ENCODE data around the gene GGN. TPM values are rescaled to one million over a fixed set of nuclear protein-coding genes. Genes with fewer than 3 reads are reported as not detected.

Gene GGN
- total RNA-seq, 1 experiment from 2014 or later: 0.47 TPM

DNA sequence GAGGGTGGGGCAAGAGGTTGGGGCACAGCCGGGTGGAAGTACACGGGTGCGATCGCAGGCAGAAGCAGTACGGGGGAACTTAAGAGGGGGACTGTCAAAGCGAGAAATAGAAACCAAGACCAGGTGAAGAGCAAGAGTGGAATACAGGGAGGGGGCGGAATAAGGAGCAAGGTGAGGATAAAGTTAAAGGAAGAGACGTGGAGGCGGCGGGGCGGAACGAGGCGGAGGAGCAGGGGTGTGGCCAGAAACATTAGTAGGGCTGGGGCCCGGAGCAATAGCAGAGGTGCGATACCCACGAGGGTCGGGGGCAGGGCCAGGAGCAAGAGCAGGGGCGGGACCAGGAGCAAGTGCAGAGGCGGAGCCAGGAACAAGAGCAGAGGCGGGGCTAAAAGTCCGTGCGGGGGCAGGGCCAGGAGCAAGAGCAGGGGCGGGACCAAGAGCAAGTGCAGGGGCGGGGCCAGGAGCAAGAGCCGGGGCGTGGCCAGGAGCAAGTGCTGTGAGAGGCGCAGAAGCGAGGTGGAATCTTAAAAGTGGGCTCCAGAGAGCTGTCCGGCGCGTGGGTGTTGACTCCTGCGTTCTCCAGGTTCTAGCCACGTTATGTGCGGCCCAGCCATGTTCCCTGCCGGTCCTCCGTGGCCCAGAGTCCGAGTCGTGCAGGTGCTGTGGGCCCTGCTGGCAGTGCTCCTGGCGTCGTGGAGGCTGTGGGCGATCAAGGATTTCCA lies 51.0 kb downstream of the GGN start:
- ChIA-PET CTCF (interaction anchor here (0.9 to 2.9 kb wide), 7 partner anchors 37 to 437 kb away, joined by 3 to 40 read pairs (median 3); partner anchors contain the start of genes FAM98C, GGN and PSMD8), POLR2A (interaction anchor here (1.5 kb wide), 1 partner anchor 38 kb away, joined by 8 read pairs; the partner anchor contains the start of gene PSMD8), RAD21 (ENCODE audit: low non-redundant PET in 1 of 2, low total read pairs in 2 of 2, uncharacterized antibody in 2 of 2, unreplicated experiment in 2 of 2) (interaction anchor here in 1 of 2 experiments (1.0 to 1.3 kb wide), 2 partner anchors 38 to 93 kb away, joined by 4 read pairs; partner anchors contain the start of gene PSMD8)
- ATAC-seq (peak; percentile 75), DNase-seq (ENCODE audit: low read depth, low spot score) (peak; percentile 93)
- no peaks in the 10 kb centered on the region for H3K79me2 ChIP-seq (ENCODE audit: insufficient read depth, low read length)
- H3K36me3 ChIP-seq (ENCODE audit: control insufficient read depth in 1 of 2, insufficient read depth in 2 of 2, low read length in 2 of 2): no peaks in the 10 kb centered on the region
- H3K9me3 ChIP-seq (ENCODE audit: control insufficient read depth in 1 of 2, insufficient read depth in 1 of 2, low read depth in 1 of 2, low read length in 2 of 2): no peaks in the 10 kb centered on the region
- H3K27ac ChIP-seq (ENCODE audit: low read depth, low read length): peak overlapping the region; percentile 71
- H3K27me3 ChIP-seq (ENCODE audit: insufficient read depth, low read length): no peaks in the 10 kb centered on the region
- no peaks in the 10 kb centered on the region for H4K20me1 ChIP-seq (ENCODE audit: insufficient read depth)
- intact Hi-C loops (cut with micrococcal nuclease): loop anchor here (1.0 kb wide), 1 partner anchor 38 kb away; the partner anchor contains the start of gene PSMD8
- peak overlapping the region; percentile 5 for H2AFZ ChIP-seq (ENCODE audit: low read depth, low read length, poor library complexity, severe bottlenecking)
- H3K4me1 ChIP-seq (ENCODE audit: control insufficient read depth in 1 of 2, insufficient read depth in 2 of 2, low read length in 2 of 2): peaks cover 8 to 26% of the 10 kb centered on the region in 2 experiments
- H3K9me2 ChIP-seq (ENCODE audit: insufficient read depth): no peaks in the 10 kb centered on the region
- H3K9ac ChIP-seq (ENCODE audit: low read length): peak overlapping the region; percentile 56
- peak overlapping the region; percentile 84 for H3K4me2 ChIP-seq (ENCODE audit: low read length)
- no TSS peak for BruUV-seq (replicated peaks)
- peak overlapping the region; percentile 66 to 77 for H3K4me3 ChIP-seq (replicated peaks in 1 of 2; ENCODE audit: low read depth in 1 of 2, low read length in 2 of 2)
- TF ChIP-seq EZH2phosphoT487 (IDR thresholded peaks at IDR 0.05; ENCODE audit: borderline replicate concordance) (no peak), SIN3A (IDR thresholded peaks at IDR 0.05; ENCODE audit: low read depth) (no peak), POLR2AphosphoS5 (IDR thresholded peaks at IDR 0.05; ENCODE audit: low read depth, low read length) (peak; percentile 58), CTCF (IDR thresholded peaks at IDR 0.05 in 2 of 3, conservative IDR thresholded peaks at IDR 0.05 in 1 of 3; ENCODE audit: borderline replicate concordance in 1 of 3, insufficient read depth in 1 of 3, low read depth in 2 of 3, low read length in 2 of 3) (no peak), POLR2A (IDR thresholded peaks at IDR 0.05; ENCODE audit: borderline replicate concordance, extremely low read depth, insufficient read depth, insufficient read length) (no peak), YY1 (IDR thresholded peaks at IDR 0.05; ENCODE audit: extremely low read depth, insufficient replicate concordance, low read depth, low read length) (no peak), EZH2 (IDR thresholded peaks at IDR 0.05) (no peak), ATF3 (IDR thresholded peaks at IDR 0.05) (no peak), SP1 (IDR thresholded peaks at IDR 0.05; ENCODE audit: low read depth) (no peak; the same call in 1 of the 2 replicates), ZNF274 (IDR thresholded peaks at IDR 0.05; ENCODE audit: low read depth, low read length) (no peak), TCF7L2 (IDR thresholded peaks at IDR 0.05; ENCODE audit: borderline replicate concordance, extremely low read depth, insufficient read depth, insufficient read length) (no peak), REST (IDR thresholded peaks at IDR 0.05; ENCODE audit: low read depth) (no peak), ELF1 (IDR thresholded peaks at IDR 0.05; ENCODE audit: borderline replicate concordance, low read depth) (no peak), MAX (IDR thresholded peaks at IDR 0.05) (peak; percentile 85), FOSL1 (IDR thresholded peaks at IDR 0.05; ENCODE audit: low read depth) (no peak), RAD21 (IDR thresholded peaks at IDR 0.05; ENCODE audit: low read depth) (no peak)
- TF ChIP-seq, protein P1, sequence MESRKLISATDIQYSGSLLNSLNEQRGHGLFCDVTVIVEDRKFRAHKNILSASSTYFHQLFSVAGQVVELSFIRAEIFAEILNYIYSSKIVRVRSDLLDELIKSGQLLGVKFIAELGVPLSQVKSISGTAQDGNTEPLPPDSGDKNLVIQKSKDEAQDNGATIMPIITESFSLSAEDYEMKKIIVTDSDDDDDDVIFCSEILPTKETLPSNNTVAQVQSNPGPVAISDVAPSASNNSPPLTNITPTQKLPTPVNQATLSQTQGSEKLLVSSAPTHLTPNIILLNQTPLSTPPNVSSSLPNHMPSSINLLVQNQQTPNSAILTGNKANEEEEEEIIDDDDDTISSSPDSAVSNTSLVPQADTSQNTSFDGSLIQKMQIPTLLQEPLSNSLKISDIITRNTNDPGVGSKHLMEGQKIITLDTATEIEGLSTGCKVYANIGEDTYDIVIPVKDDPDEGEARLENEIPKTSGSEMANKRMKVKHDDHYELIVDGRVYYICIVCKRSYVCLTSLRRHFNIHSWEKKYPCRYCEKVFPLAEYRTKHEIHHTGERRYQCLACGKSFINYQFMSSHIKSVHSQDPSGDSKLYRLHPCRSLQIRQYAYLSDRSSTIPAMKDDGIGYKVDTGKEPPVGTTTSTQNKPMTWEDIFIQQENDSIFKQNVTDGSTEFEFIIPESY (IDR thresholded peaks at IDR 0.05; ENCODE audit: extremely low read depth, insufficient replicate concordance, low read length): no peak

All from HCT116 (cell line).